Transverse colon (tissue), 4 donors: ENCODE measurements around the gene FOCAD.

Experiments
- CTCF ChIP-seq, 5 experiments: fragments of 200-600 bp in 3 of 5; fragments of 450-650 bp in 2 of 5; sonication (generic) in 3 of 5; IDR thresholded peaks; 1 replicate in 2 of 5; 2 replicates in 3 of 5; pipeline ENCODE4 v1.5.1; 2016 to 2017; ENCODE audit warnings: antibody characterized with exemption in 5 of 5, inconsistent platforms in 3 of 5, mild to moderate bottlenecking in 2 of 5, moderate library complexity in 1 of 5
- EP300 ChIP-seq: sonication (generic); formaldehyde crosslinking; IDR thresholded peaks from one replicate; pipeline ENCODE4 v1.6.1; 2017; ENCODE audit warnings: antibody characterized with exemption, low read depth
- POLR2A ChIP-seq: fragments of 450-650 bp; IDR thresholded peaks from one replicate; pipeline ENCODE4 v1.6.1; 2016; ENCODE audit warnings: antibody characterized with exemption, mild to moderate bottlenecking, moderate library complexity
- POLR2AphosphoS5 ChIP-seq, 3 donors: sonication (generic); formaldehyde crosslinking; IDR thresholded peaks; one replicate each; pipeline ENCODE4 v1.6.1; 2016; ENCODE audit warnings: antibody characterized with exemption in 3 of 3

- TF ChIP-seq CTCF (IDR thresholded peaks at IDR 0.05): no peak
- no peak for TF ChIP-seq POLR2A
- TF ChIP-seq POLR2AphosphoS5 (IDR thresholded peaks at IDR 0.05): no peak
- no peak for TF ChIP-seq EP300
Measured at GRCh38 chr9:20782289-20782688, 98.2 kb downstream of the FOCAD start.
